ENCODE data around the gene DHCR24.
"Not testable (repeated sequence)": the region's sequence is repeated elsewhere in the genome, so short reads cannot be mapped to it uniquely, and the experiment has no call there.

DHCR24 gene

GRCh38 chr1:54884768-54885167 lies 2.2 kb downstream of the DHCR24 start:
- peak overlapping the region; percentile 96 to 98 (median 97) for H3K4me3 Mint-ChIP-seq
- peaks cover 4% of the 10 kb centered on the region for H3K9me3 Mint-ChIP-seq
- no peak for TF ChIP-seq CTCF (IDR thresholded peaks at IDR 0.05; ENCODE audit: unreplicated experiment in 3 of 3)
- peaks cover 46% of the 10 kb centered on the region for H3K36me3 Mint-ChIP-seq (ENCODE audit: low read depth)
- H3K27ac Mint-ChIP-seq = peak overlapping the region in 1 of 3 experiments; percentile 49
- H3K4me1 Mint-ChIP-seq = peaks cover 35% of the 10 kb centered on the region
- peaks cover 4% of the 10 kb centered on the region for H3K27me3 Mint-ChIP-seq (ENCODE audit: low read depth)

- Mint-ChIP-seq H3K4me3 (peak overlapping the region; percentile 96 to 98 (median 97)), H3K27ac (peak overlapping the region; percentile 6 to 49 (median 9)), H3K36me3 (ENCODE audit: low read depth) (peaks cover 52% of the 10 kb centered on the region), H3K27me3 (ENCODE audit: low read depth) (peaks cover 4% of the 10 kb centered on the region), H3K9me3 (peaks cover 5% of the 10 kb centered on the region), H3K4me1 (peaks cover 35% of the 10 kb centered on the region)
- TF ChIP-seq CTCF (IDR thresholded peaks at IDR 0.05; ENCODE audit: unreplicated experiment in 3 of 3) = no peak
These were observed 2.8 kb downstream of the DHCR24 start for GRCh38 chr1:54884135-54884586.

- Mint-ChIP-seq H3K9me3 (peaks cover 7% of the 10 kb centered on the region), H3K4me1 (peaks cover 35% of the 10 kb centered on the region), H3K27me3 (ENCODE audit: low read depth) (peaks cover 4% of the 10 kb centered on the region), H3K36me3 (ENCODE audit: low read depth) (peaks cover 56% of the 10 kb centered on the region), H3K27ac (peak overlapping the region; percentile 2 to 49 (median 6)), H3K4me3 (peak overlapping the region; percentile 96 to 98 (median 97))
- TF ChIP-seq CTCF (IDR thresholded peaks at IDR 0.05; ENCODE audit: unreplicated experiment in 3 of 3) = no peak
These were observed 3.5 kb downstream of the DHCR24 start for GRCh38 chr1:54883349-54884102.

GRCh38 chr1:54882519-54882918 lies 4.5 kb downstream of the DHCR24 start:
- Mint-ChIP-seq H3K4me1 (peaks cover 30% of the 10 kb centered on the region), H3K4me3 (peak overlapping the region in 1 of 3 experiments; percentile 29), H3K27ac (no peak overlapping the region), H3K36me3 (ENCODE audit: low read depth) (peaks cover 61% of the 10 kb centered on the region), H3K27me3 (ENCODE audit: low read depth) (peaks cover 4% of the 10 kb centered on the region), H3K9me3 (peaks cover 7% of the 10 kb centered on the region)
- TF ChIP-seq CTCF (IDR thresholded peaks at IDR 0.05; ENCODE audit: unreplicated experiment in 3 of 3) = no peak

- H3K4me1 Mint-ChIP-seq = peaks cover 30% of the 10 kb centered on the region
- not testable (repeated sequence) for H3K4me3 Mint-ChIP-seq; H3K9me3 Mint-ChIP-seq; H3K27me3 Mint-ChIP-seq (ENCODE audit: low read depth); H3K27ac Mint-ChIP-seq
- peaks cover 69% of the 10 kb centered on the region for H3K36me3 Mint-ChIP-seq (ENCODE audit: low read depth)
These were observed 5.4 kb downstream of the DHCR24 start for GRCh38 chr1:54881604-54882003.

GRCh38 chr1:54879872-54880271 lies 7.1 kb downstream of the DHCR24 start:
- Mint-ChIP-seq H3K4me3 (no peak overlapping the region), H3K9me3 (peaks cover 7% of the 10 kb centered on the region), H3K27ac (no peak overlapping the region)

More at GRCh38 chr1:54879872-54880271, 7.1 kb downstream of the DHCR24 start:
- H3K27me3 Mint-ChIP-seq (ENCODE audit: low read depth) = no peaks in the 10 kb centered on the region
- H3K36me3 Mint-ChIP-seq (ENCODE audit: low read depth) = peaks cover 84% of the 10 kb centered on the region
- peaks cover 14% of the 10 kb centered on the region for H3K4me1 Mint-ChIP-seq
- no peak for TF ChIP-seq CTCF (IDR thresholded peaks at IDR 0.05; ENCODE audit: unreplicated experiment in 3 of 3)
